ENCODE results near the gene MAPK14.

The MAPK14 gene

GRCh38 chr6:36120539-36120938, 92.9 kb downstream of the MAPK14 start:
- peaks cover 0 to 18% (median 6%) of the 10 kb centered on the region in 3 donors for H3K36me3 ChIP-seq
- TF ChIP-seq CTCF (IDR thresholded peaks at IDR 0.05) = no peak
- peak in 1 of 2 donors; percentile 18 for DNase-seq
- H3K27ac ChIP-seq = no peak overlapping the region
- H3K9me3 ChIP-seq = no peaks in the 10 kb centered on the region
- H3K27me3 ChIP-seq = peaks cover 0 to 6% of the 10 kb centered on the region in 2 donors
- H3K4me1 ChIP-seq = peaks cover 0 to 19% (median 5%) of the 10 kb centered on the region in 4 donors
- intact Hi-C loops (cut with DNase I; ENCODE audit: low total_unique reads) = loop anchor here (5.0 kb wide), 1 partner anchor 237 kb away; no protein-coding TSS in a partner anchor
- H3K4me3 ChIP-seq = no peak overlapping the region

GRCh38 chr6:36120979-36121786, 93.6 kb downstream of the MAPK14 start:
- no peak for TF ChIP-seq CTCF (IDR thresholded peaks at IDR 0.05)
- Histone ChIP-seq H3K27me3 (peaks cover 0 to 12% of the 10 kb centered on the region in 2 donors), H3K27ac (no peak overlapping the region), H3K4me1 (peaks cover 0 to 19% (median 5%) of the 10 kb centered on the region in 4 donors), H3K4me3 (no peak overlapping the region), H3K36me3 (peaks cover 0 to 18% (median 6%) of the 10 kb centered on the region in 3 donors), H3K9me3 (no peaks in the 10 kb centered on the region)
- peak; percentile 58 to 71 for DNase-seq
- intact Hi-C loops (cut with DNase I; ENCODE audit: low total_unique reads) = loop anchor here (5.0 kb wide), 1 partner anchor 236 kb away; no protein-coding TSS in a partner anchor

GRCh38 chr6:36121787-36122494, 94.3 kb downstream of the MAPK14 start:
- no peak for TF ChIP-seq CTCF (IDR thresholded peaks at IDR 0.05)
- Histone ChIP-seq H3K4me1 (peaks cover 0 to 19% (median 5%) of the 10 kb centered on the region in 4 donors), H3K4me3 (no peak overlapping the region), H3K27ac (no peak overlapping the region), H3K9me3 (no peaks in the 10 kb centered on the region), H3K27me3 (peaks cover 0 to 20% of the 10 kb centered on the region in 2 donors), H3K36me3 (peaks cover 0 to 11% (median 6%) of the 10 kb centered on the region in 3 donors)
- intact Hi-C loops (cut with DNase I; ENCODE audit: low total_unique reads) = loop anchor here (5.0 kb wide), 1 partner anchor 235 kb away; no protein-coding TSS in a partner anchor
- peak; percentile 12 to 54 for DNase-seq

- H3K27me3 ChIP-seq = peaks cover 0 to 27% of the 10 kb centered on the region in 2 donors
- H3K4me3 ChIP-seq = no peak overlapping the region
- H3K27ac ChIP-seq = no peak overlapping the region
- peaks cover 0 to 19% (median 5%) of the 10 kb centered on the region in 4 donors for H3K4me1 ChIP-seq
- DNase-seq = peak; percentile 9 to 64
- intact Hi-C loops (cut with DNase I; ENCODE audit: low total_unique reads) = loop anchor here (1.0 to 5.0 kb wide), 2 partner anchors 74 to 235 kb away; partner anchors contain the start of gene BRPF3
- H3K9me3 ChIP-seq = no peaks in the 10 kb centered on the region
- H3K36me3 ChIP-seq = peaks cover 0 to 6% (median 5%) of the 10 kb centered on the region in 3 donors
- TF ChIP-seq CTCF (IDR thresholded peaks at IDR 0.05) = no peak
Measured at GRCh38 chr6:36122495-36123269, 95.1 kb downstream of the MAPK14 start.
